Panc1 (cell line): ENCODE data around the gene IFT80. TPM values are rescaled to one million over a fixed set of nuclear protein-coding genes. Genes with fewer than 3 reads are reported as not detected.

Source experiments
- ATAC-seq: fragments of 200-7000 bp; cut with Tn5 transposase; 2 replicates; pipeline ENCODE4 v1.9.1; 2020; ENCODE audit warnings: mild to moderate bottlenecking, moderate library complexity
- BruUV-seq: library from RNA; stranded (reverse); fragments of 400-500 nt; replicated peaks from 2 replicates; lab custom pipeline; 2021; lab: Mats Ljungman, UMichigan
- CTCF ChIA-PET: fragments of 300-600 bp; sonication (Branson Sonifier 250); formaldehyde crosslinking; loops from one replicate; lab custom pipeline; 2022; ENCODE audit warnings: antibody characterized with exemption; lab: Charles Lee
- POLR2A ChIA-PET: fragments of 300-600 bp; sonication (Branson Sonifier 250); formaldehyde crosslinking; loops from one replicate; lab custom pipeline; 2022; ENCODE audit warnings: antibody characterized with exemption; lab: Charles Lee
- DNase-seq: peaks from one replicate; pipeline ENCODE4 v3.0.0-alpha.2; 2010; ENCODE audit warnings: low read depth, low spot score
- H3K27ac ChIP-seq: 2 replicates; pipeline ENCODE4 v1.5.1; 2011; ENCODE audit warnings: mild to moderate bottlenecking, low read length, inconsistent platforms
- H3K27me3 ChIP-seq: fragments of 200-500 bp; sonication (Bioruptor generic); 2 replicates; pipeline ENCODE4 v1.6.0; 2014; ENCODE audit warnings: low read length, inconsistent platforms; ENCODE audit not compliant: control insufficient read depth, insufficient read depth
- H3K36me3 ChIP-seq: fragments of 200-500 bp; sonication (Bioruptor generic); 2 replicates; pipeline ENCODE4 v1.5.1; 2014; ENCODE audit warnings: inconsistent platforms, mild to moderate bottlenecking, low read length, moderate library complexity; ENCODE audit not compliant: control insufficient read depth, insufficient read depth
- H3K4me1 ChIP-seq: 2 replicates; pipeline ENCODE4 v1.5.1; 2011; ENCODE audit warnings: inconsistent platforms, mild to moderate bottlenecking, low read length, moderate library complexity; ENCODE audit not compliant: control insufficient read depth, insufficient read depth
- H3K4me3 ChIP-seq, 2 experiments: 2 replicates each; pipeline ENCODE4 v1.5.1; 2011 to 2012; ENCODE audit warnings: low read depth in 2 of 2, low read length in 2 of 2, mild to moderate bottlenecking in 2 of 2, inconsistent platforms in 1 of 2, moderate library complexity in 1 of 2
- H3K9me3 ChIP-seq: fragments of 200-500 bp; sonication (Bioruptor generic); 2 replicates; pipeline ENCODE4 v1.5.1; 2014; ENCODE audit warnings: low read depth, mild to moderate bottlenecking, inconsistent platforms, low read length, moderate library complexity; ENCODE audit not compliant: control insufficient read depth, insufficient read depth
- POLR2AphosphoS5 ChIP-seq: IDR thresholded peaks from 2 replicates; pipeline ENCODE4 v1.6.1; 2012; ENCODE audit warnings: mild to moderate bottlenecking, low read depth, low read length, moderate library complexity
- SIN3A ChIP-seq: IDR thresholded peaks from 2 replicates; pipeline ENCODE4 v1.6.1; 2012; ENCODE audit warnings: low read depth, mild to moderate bottlenecking, low read length, moderate library complexity, borderline replicate concordance; ENCODE audit not compliant: insufficient read depth
- TCF7L2 ChIP-seq: IDR thresholded peaks from 2 replicates; pipeline ENCODE4 v1.6.1; 2011; ENCODE audit warnings: mild to moderate bottlenecking, low read depth, low read length, inconsistent platforms
- in situ Hi-C: cut with HindIII; loops from 2 replicates; pipeline ENCODE4 v1.10.0; 2016; ENCODE audit warnings: low sequenced_read_pairs, low pct_unique_long_range_greater_than_20kb
- intact Hi-C: fragments of 100-400 bp; cut with micrococcal nuclease; formaldehyde crosslinking; loops from one replicate; pipeline ENCODE4 v1.10.0; 2022; ENCODE audit not compliant: unreplicated experiment
- total RNA-seq: library from RNA; stranded (reverse); gene quantifications from one replicate; pipeline ENCODE4 v1.2.1, GENCODE V29; 2021; ENCODE audit not compliant: unreplicated experiment
- TF ChIP-seq, protein P1 (sequence below): fragments of 450-650 bp; IDR thresholded peaks from 2 replicates; pipeline ENCODE4 v1.5.1; 2017; ENCODE audit warnings: mild to moderate bottlenecking
- TF ChIP-seq, protein P2 (sequence below), 2 experiments: IDR thresholded peaks; 2 replicates each; pipeline ENCODE4 v1.6.1; 2011 to 2012; ENCODE audit warnings: low read depth in 2 of 2, control low read depth in 1 of 2, low read length in 1 of 2, mild to moderate bottlenecking in 1 of 2, moderate library complexity in 1 of 2; ENCODE audit not compliant: insufficient read depth in 1 of 2

The IFT80 gene
- total RNA-seq, 1 experiment from 2014 or later = 35.1 TPM

DNA sequence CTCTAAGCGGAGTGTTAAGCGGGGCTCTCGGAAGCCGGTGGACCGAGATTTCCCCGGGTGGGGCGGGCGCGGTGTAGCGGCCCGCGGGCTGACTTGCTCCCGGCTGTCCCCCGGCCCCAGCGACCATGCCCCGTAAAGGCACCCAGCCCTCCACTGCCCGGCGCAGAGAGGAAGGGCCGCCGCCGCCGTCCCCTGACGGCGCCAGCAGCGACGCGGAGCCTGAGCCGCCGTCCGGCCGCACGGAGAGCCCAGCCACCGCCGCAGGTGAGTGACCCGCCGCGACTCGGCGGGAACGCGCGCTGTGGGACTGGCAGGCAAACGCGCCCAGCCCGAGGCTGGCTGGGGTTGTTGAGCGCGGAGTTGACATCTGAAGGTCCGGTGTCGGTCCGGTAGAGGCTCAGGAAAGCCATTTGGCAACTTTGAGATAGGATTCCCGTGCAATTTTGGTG lies 1.7 kb upstream of the IFT80 start:
- peaks cover 25% of the 10 kb centered on the region for H3K4me1 ChIP-seq
- no peaks in the 10 kb centered on the region for H3K9me3 ChIP-seq
- H3K36me3 ChIP-seq = peaks cover 34% of the 10 kb centered on the region
- H3K27ac ChIP-seq = peak overlapping the region; percentile 100
- ATAC-seq (peak; percentile 11), DNase-seq (no peak)
- CTCF ChIA-PET = no interaction called here
- BruUV-seq = no TSS peak
- intact Hi-C loops (no loop called here), in situ Hi-C loops (no loop called here)
- TF ChIP-seq SIN3A (peak; percentile 2; the same call in 1 of the 2 replicates), TCF7L2 (no peak)
- H3K4me3 ChIP-seq = peak overlapping the region; percentile 71 to 99
- H3K27me3 ChIP-seq = no peaks in the 10 kb centered on the region
- POLR2A ChIA-PET = no interaction called here

DNA sequence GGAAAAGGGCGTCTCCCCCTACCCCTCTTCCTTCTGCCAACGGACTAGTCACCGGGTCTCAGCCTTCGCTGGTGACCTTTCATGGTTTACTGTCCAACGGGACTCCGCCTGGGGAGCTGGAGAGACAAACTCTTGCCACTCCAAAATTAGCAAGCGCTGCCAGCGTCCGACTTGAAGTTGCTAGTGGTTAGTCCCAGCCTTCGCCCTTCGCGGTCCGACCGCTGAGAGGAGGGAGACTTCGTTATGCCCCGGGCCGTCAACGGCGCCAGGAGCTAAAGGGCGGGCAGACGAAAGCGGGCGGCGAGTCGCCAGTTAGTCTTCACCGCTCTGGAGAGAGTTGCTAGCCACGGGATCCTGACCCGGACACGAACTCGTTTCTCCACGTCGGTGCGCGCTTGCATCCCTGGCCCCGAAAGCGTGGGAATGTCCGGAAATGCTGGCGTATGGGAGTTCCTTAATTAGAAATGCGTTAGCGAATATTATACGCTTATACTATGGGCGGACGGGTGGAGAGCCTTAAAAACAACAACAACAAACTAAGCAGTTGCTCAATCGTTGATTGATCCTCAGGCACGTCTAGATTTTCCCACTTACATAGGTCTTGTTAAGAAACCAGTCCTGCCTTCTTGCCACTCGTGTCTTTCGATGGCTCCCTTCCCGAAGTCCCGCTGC lies 1.1 kb upstream of the IFT80 start:
- H3K4me1 ChIP-seq = peaks cover 26% of the 10 kb centered on the region
- TF ChIP-seq TCF7L2 (0 out of 2 replicates have a peak, but pooled peaks have one; percentile 3), POLR2AphosphoS5 (no peak; the same call in 1 of the 2 replicates), SIN3A (0 out of 2 replicates have a peak, but pooled peaks have one; percentile 5)
- no peak for DNase-seq
- ATAC-seq = peak; percentile 31
- peak overlapping the region; percentile 71 to 99 for H3K4me3 ChIP-seq
- ChIA-PET POLR2A (no interaction called here), CTCF (no interaction called here)
- peak overlapping the region; percentile 100 for H3K27ac ChIP-seq
- in situ Hi-C loops = no loop called here
- intact Hi-C loops = no loop called here
- peaks cover 29% of the 10 kb centered on the region for H3K36me3 ChIP-seq
- no peaks in the 10 kb centered on the region for H3K9me3 ChIP-seq
- BruUV-seq = no TSS peak
- no peaks in the 10 kb centered on the region for H3K27me3 ChIP-seq

DNA sequence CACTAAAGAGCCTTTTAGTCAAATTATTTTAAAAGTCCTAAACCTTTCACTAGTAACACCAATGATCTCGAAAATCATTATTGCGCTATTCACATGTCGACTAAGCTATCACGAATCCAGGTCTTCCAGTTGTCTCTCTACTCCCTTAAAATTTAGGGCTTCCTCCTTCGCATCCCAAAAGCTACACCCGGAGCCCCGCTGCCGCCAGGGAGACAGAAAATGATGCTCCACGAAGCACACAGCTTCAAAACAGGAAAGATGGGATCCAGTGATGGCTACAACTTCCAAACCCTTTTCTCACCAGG lies 253 bp downstream of the IFT80 start:
- Histone ChIP-seq H3K9me3 (no peaks in the 10 kb centered on the region), H3K27me3 (no peaks in the 10 kb centered on the region), H3K36me3 (peaks cover 18% of the 10 kb centered on the region), H3K4me1 (peaks cover 13% of the 10 kb centered on the region), H3K4me3 (peak overlapping the region; percentile 71 to 99), H3K27ac (peak overlapping the region; percentile 100)
- DNase-seq = no peak
- peak; percentile 5 for ATAC-seq
- no TSS peak for BruUV-seq
- intact Hi-C loops (no loop called here), in situ Hi-C loops (no loop called here)
- TF ChIP-seq, protein P1, sequence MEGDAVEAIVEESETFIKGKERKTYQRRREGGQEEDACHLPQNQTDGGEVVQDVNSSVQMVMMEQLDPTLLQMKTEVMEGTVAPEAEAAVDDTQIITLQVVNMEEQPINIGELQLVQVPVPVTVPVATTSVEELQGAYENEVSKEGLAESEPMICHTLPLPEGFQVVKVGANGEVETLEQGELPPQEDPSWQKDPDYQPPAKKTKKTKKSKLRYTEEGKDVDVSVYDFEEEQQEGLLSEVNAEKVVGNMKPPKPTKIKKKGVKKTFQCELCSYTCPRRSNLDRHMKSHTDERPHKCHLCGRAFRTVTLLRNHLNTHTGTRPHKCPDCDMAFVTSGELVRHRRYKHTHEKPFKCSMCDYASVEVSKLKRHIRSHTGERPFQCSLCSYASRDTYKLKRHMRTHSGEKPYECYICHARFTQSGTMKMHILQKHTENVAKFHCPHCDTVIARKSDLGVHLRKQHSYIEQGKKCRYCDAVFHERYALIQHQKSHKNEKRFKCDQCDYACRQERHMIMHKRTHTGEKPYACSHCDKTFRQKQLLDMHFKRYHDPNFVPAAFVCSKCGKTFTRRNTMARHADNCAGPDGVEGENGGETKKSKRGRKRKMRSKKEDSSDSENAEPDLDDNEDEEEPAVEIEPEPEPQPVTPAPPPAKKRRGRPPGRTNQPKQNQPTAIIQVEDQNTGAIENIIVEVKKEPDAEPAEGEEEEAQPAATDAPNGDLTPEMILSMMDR = no peak
- TF ChIP-seq TCF7L2 (no peak), SIN3A (0 out of 2 replicates have a peak, but pooled peaks have one; percentile 46), POLR2AphosphoS5 (no peak; the same call in 1 of the 2 replicates)
- TF ChIP-seq, protein P2, sequence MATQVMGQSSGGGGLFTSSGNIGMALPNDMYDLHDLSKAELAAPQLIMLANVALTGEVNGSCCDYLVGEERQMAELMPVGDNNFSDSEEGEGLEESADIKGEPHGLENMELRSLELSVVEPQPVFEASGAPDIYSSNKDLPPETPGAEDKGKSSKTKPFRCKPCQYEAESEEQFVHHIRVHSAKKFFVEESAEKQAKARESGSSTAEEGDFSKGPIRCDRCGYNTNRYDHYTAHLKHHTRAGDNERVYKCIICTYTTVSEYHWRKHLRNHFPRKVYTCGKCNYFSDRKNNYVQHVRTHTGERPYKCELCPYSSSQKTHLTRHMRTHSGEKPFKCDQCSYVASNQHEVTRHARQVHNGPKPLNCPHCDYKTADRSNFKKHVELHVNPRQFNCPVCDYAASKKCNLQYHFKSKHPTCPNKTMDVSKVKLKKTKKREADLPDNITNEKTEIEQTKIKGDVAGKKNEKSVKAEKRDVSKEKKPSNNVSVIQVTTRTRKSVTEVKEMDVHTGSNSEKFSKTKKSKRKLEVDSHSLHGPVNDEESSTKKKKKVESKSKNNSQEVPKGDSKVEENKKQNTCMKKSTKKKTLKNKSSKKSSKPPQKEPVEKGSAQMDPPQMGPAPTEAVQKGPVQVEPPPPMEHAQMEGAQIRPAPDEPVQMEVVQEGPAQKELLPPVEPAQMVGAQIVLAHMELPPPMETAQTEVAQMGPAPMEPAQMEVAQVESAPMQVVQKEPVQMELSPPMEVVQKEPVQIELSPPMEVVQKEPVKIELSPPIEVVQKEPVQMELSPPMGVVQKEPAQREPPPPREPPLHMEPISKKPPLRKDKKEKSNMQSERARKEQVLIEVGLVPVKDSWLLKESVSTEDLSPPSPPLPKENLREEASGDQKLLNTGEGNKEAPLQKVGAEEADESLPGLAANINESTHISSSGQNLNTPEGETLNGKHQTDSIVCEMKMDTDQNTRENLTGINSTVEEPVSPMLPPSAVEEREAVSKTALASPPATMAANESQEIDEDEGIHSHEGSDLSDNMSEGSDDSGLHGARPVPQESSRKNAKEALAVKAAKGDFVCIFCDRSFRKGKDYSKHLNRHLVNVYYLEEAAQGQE (IDR thresholded peaks at IDR 0.05; ENCODE audit: insufficient read depth in 1 of 2, low read depth in 2 of 2, low read length in 1 of 2) = no peak
- CTCF ChIA-PET = no interaction called here
- POLR2A ChIA-PET = no interaction called here
